GM12878 (cell line): ENCODE results near the gene RBBP8NL. TPM values are rescaled to one million over a fixed set of nuclear protein-coding genes. Genes with fewer than 3 reads are reported as not detected.

Experiments
- ATAC-seq: fragments of 200-7000 bp; cut with Tn5 transposase; 3 replicates; pipeline ENCODE4 v1.9.1; 2020; ENCODE audit warnings: mild to moderate bottlenecking, moderate library complexity
- BruUV-seq: library from RNA; stranded (reverse); fragments of 400-500 nt; replicated peaks from 2 replicates; lab custom pipeline; 2021; lab: Mats Ljungman, UMichigan
- CTCF ChIA-PET: fragments of 300-600 bp; sonication (Branson Sonifier 250); formaldehyde crosslinking; extraction: SDS; loops from one replicate; lab custom pipeline; 2021; ENCODE audit warnings: inconsistent platforms; lab: Yijun Ruan, JAX
- POLR2A ChIA-PET: fragments of 350-600 bp; formaldehyde crosslinking; extraction: SDS; loops from one replicate; lab custom pipeline; 2021; ENCODE audit warnings: inconsistent platforms; lab: Charles Lee
- RAD21 ChIA-PET: fragments of 300-600 bp; sonication (Branson Sonifier 250); formaldehyde crosslinking; loops from one replicate; lab custom pipeline; 2023; ENCODE audit warnings: antibody characterized with exemption; ENCODE audit not compliant: unreplicated experiment; lab: Charles Lee
- SMC1A ChIA-PET: fragments of 300-600 bp; sonication (Branson Sonifier 250); formaldehyde crosslinking; loops from one replicate; lab custom pipeline; 2023; ENCODE audit not compliant: unreplicated experiment, uncharacterized antibody; lab: Charles Lee
- DNase-seq: peaks from one replicate; pipeline ENCODE4 v3.0.0-alpha.2; 2011; ENCODE audit warnings: low read depth, low spot score
- FAIRE-seq: peaks from 3 replicates; lab custom pipeline; 2011; peaks lifted over from hg19 to GRCh38; lab: Jason Lieb, UNC
- H2AFZ ChIP-seq: 2 replicates; pipeline ENCODE4 v1.6.0; 2011; ENCODE audit warnings: low read depth, low read length, control low read depth; ENCODE audit not compliant: control insufficient read depth
- H3K27ac ChIP-seq: 2 replicates; pipeline ENCODE4 v1.5.1; 2011; ENCODE audit warnings: control low read depth; ENCODE audit not compliant: control insufficient read depth, insufficient read depth
- H3K27me3 ChIP-seq, 2 experiments: replicated peaks in 1 of 2; 2 replicates each; pipeline versions ENCODE4 v1.6.0 to v1.6.1; 2011; ENCODE audit warnings: low read length in 1 of 2; ENCODE audit not compliant: control insufficient read depth in 2 of 2, insufficient read depth in 2 of 2
- H3K36me3 ChIP-seq, 2 experiments: 2 replicates each; pipeline ENCODE4 v1.5.1; 2011; ENCODE audit warnings: low read length in 1 of 2; ENCODE audit not compliant: control insufficient read depth in 2 of 2, insufficient read depth in 2 of 2
- H3K4me1 ChIP-seq: 2 replicates; pipeline ENCODE4 v1.6.1; 2011; ENCODE audit warnings: mild to moderate bottlenecking, low read length, moderate library complexity, mixed read lengths; ENCODE audit not compliant: control insufficient read depth, insufficient read depth
- H3K4me2 ChIP-seq: 2 replicates; pipeline ENCODE4 v1.6.0; 2011; ENCODE audit warnings: control low read depth; ENCODE audit not compliant: control insufficient read depth, insufficient read depth
- H3K4me3 ChIP-seq: fragments of 200-600 bp; sonication (generic); 2 replicates; pipeline ENCODE4 v1.5.1; 2016
- H3K79me2 ChIP-seq: 2 replicates; pipeline ENCODE4 v1.6.0; 2011; ENCODE audit warnings: low read length; ENCODE audit not compliant: control insufficient read depth, insufficient read depth
- H3K9ac ChIP-seq: 2 replicates; pipeline ENCODE4 v1.8.0; 2011; ENCODE audit warnings: low read length, control low read depth, mixed read lengths; ENCODE audit not compliant: control insufficient read depth, insufficient read depth
- H3K9me3 ChIP-seq: replicated peaks from 3 replicates; pipeline ENCODE4 v1.5.1; 2011; ENCODE audit warnings: mild to moderate bottlenecking, low read length; ENCODE audit not compliant: control insufficient read depth, insufficient read depth
- H4K20me1 ChIP-seq: 2 replicates; pipeline ENCODE4 v1.6.0; 2011; ENCODE audit not compliant: control insufficient read depth, insufficient read depth
- ATF7 ChIP-seq: fragments of 450-650 bp; IDR thresholded peaks from 2 replicates; pipeline ENCODE4 v1.6.1; 2016; ENCODE audit warnings: low read depth, mild to moderate bottlenecking
- CTCF ChIP-seq, 3 experiments: IDR thresholded peaks in 2 of 3; conservative IDR thresholded peaks in 1 of 3; 2 replicates each; pipeline ENCODE4 v1.5.1; 2011; ENCODE audit warnings: low read depth in 3 of 3, low read length in 3 of 3, mild to moderate bottlenecking in 3 of 3, control low read depth in 2 of 3, moderate library complexity in 2 of 3, inconsistent platforms in 1 of 3, mixed read lengths in 1 of 3; ENCODE audit not compliant: control insufficient read depth in 2 of 3, insufficient read depth in 1 of 3; ENCODE audit errors: extremely low read depth in 1 of 3
- HDAC6 ChIP-seq: fragments of 200-600 bp; sonication (generic); IDR thresholded peaks from one replicate; pipeline ENCODE4 v1.8.0; 2017; ENCODE audit warnings: antibody characterized with exemption; ENCODE audit not compliant: unreplicated experiment
- NR2C2 ChIP-seq: IDR thresholded peaks from 2 replicates; pipeline ENCODE4 v1.6.1; 2011; ENCODE audit warnings: borderline replicate concordance, low read depth; ENCODE audit not compliant: control insufficient read depth, insufficient read length
- USF2 ChIP-seq: IDR thresholded peaks from 2 replicates; pipeline ENCODE4 v1.6.1; 2011; ENCODE audit warnings: low read depth, low read length, improper control_type of control experiment, borderline replicate concordance
- ZBTB33 ChIP-seq: fragments of 450-650 bp; IDR thresholded peaks from 2 replicates; pipeline ENCODE4 v1.6.1; 2017; ENCODE audit warnings: mild to moderate bottlenecking
- ZNF274 ChIP-seq: IDR thresholded peaks from one replicate; pipeline ENCODE4 v1.8.0; 2011; ENCODE audit not compliant: insufficient read length, insufficient read depth
- WGBS: methylation state at CpG from one replicate; pipeline ENCODE4 v1.1.6; 2016; ENCODE audit warnings: low lambda C conversion rate; ENCODE audit not compliant: insufficient replicate concordance, insufficient coverage; ENCODE audit errors: missing lambda C conversion rate; 5-methylcytosine and 5-hydroxymethylcytosine counted together
- in situ Hi-C: fragments of 300-500 bp; cut with MboI; formaldehyde crosslinking; loops from 9 replicates; pipeline ENCODE4 v1.14.3; 2018; ENCODE audit warnings: mixed read lengths
- intact Hi-C: fragments of 100-400 bp; cut with micrococcal nuclease; formaldehyde crosslinking; loops from one replicate; pipeline ENCODE4 v1.14.2; 2022; ENCODE audit not compliant: unreplicated experiment
- polyA plus RNA-seq, 11 experiments: library from polyadenylated mRNA; depleted of rRNA in 4 of 11; unstranded in 6 of 11; stranded (reverse) in 5 of 11; fragments of >200 nt; fragmentation: Nextera tagmentation in 4 of 11; fragmentation: Illumina TruSeq in 1 of 11; extraction: Ambion mirVana in 4 of 11; extraction: Trizol in 1 of 11; gene quantifications; 1 replicate in 1 of 11; 2 replicates in 10 of 11; pipeline versions ENCODE4 v1.2.1 to v1.2.3, GENCODE V29; 2011 to 2016; ENCODE audit warnings: inconsistent platforms in 2 of 11, missing spikeins in 2 of 11, low read depth in 1 of 11
- total RNA-seq, 4 experiments: library from RNA; depleted of rRNA in 3 of 4; stranded (reverse); fragments of >200 nt in 3 of 4; fragmentation: Illumina TruSeq in 1 of 4; extraction: Trizol in 1 of 4; gene quantifications; 2 replicates each; pipeline versions ENCODE4 v1.2.1 to v1.2.3, GENCODE V29; 2013 to 2021

Gene RBBP8NL
- total and polyA plus RNA-seq, 10 of the 15 experiments (the other 5 are each of a cell fraction or from before 2014, with no cell fraction given), result not detected

GRCh38 chr20:62415354-62416111 lies 11.8 kb downstream of the RBBP8NL start (continued):
- TF ChIP-seq ZBTB33 (no peak), ATF7 (no peak)

GRCh38 chr20:62413896-62414481 lies 13.3 kb downstream of the RBBP8NL start:
- no peak overlapping the region for H3K27ac ChIP-seq
- FAIRE-seq (no peak), DNase-seq (no peak), ATAC-seq (0 out of 3 replicates have a peak, but pooled peaks have one; percentile 23)
- no peaks in the 10 kb centered on the region for H3K27me3 ChIP-seq
- H3K4me3 ChIP-seq, result no peak overlapping the region
- intact Hi-C loops, result no loop called here
- no peaks in the 10 kb centered on the region for H3K36me3 ChIP-seq
- ChIA-PET POLR2A (no interaction called here), CTCF (no interaction called here), SMC1A (interaction anchor here (0.6 kb wide), 1 partner anchor 324 kb away, joined by 4 read pairs; no protein-coding TSS in a partner anchor)
- no peaks in the 10 kb centered on the region for H4K20me1 ChIP-seq
- H3K4me2 ChIP-seq, result no peak overlapping the region
- 39% methylated on average over 22 of the region's 22 CpGs for WGBS
- no peaks in the 10 kb centered on the region for H3K79me2 ChIP-seq
- H3K4me1 ChIP-seq, result 0 out of 2 replicates have a peak, but pooled peaks cover 4% of the 10 kb centered on the region
- no peak overlapping the region for H3K9ac ChIP-seq
- TF ChIP-seq USF2 (no peak), HDAC6 (no peak), NR2C2 (no peak), ZNF274 (no peak), CTCF (IDR thresholded peaks at IDR 0.05 in 2 of 3, conservative IDR thresholded peaks at IDR 0.05 in 1 of 3; ENCODE audit: control insufficient read depth in 2 of 3, extremely low read depth in 1 of 3, insufficient read depth in 1 of 3, low read depth in 3 of 3, low read length in 3 of 3) (peak in 1 of 3 experiments; percentile 25; a peak in 1 of 6 replicates)
- TF ChIP-seq, all 136 proteins: peak for 1
- no TSS peak for BruUV-seq
- Histone ChIP-seq H2AFZ (no peak overlapping the region), H3K9me3 (no peaks in the 10 kb centered on the region)
- RAD21 ChIA-PET, result no interaction called here
- in situ Hi-C loops, result no loop called here
